ENCODE measurements around the gene SIN3A. TPM values are rescaled to one million over a fixed set of nuclear protein-coding genes. Genes with fewer than 3 reads are reported as not detected.

SIN3A gene
- total and polyA plus RNA-seq, 2 of the 4 experiments (the other 2 are of a cell fraction): 21.2 to 31.5 TPM

DNA sequence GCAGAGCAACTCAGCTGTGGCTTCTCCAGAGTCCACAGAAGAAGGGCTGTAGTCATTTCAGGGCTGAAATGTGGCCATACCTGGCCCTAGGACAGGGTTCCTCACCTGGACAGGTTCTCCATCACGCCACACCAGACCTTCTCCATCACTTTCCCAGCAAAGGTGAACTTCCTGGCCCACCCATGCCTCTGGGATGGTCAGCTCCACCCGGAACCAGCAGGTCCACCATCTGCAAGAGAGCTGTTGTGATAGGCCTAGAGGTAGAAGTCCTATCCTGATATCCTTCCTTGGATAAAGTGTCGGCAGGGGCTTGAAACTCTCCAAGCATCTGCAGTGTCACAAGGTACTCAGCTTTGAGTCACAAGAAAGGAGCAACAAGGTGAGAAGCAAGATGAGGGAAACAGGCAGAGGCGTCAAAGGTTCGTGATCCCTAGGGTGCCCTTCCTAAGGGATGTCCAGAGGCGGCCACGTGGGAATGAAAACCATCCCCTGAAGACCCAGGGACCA is 84.0 kb downstream of the SIN3A start:
- in situ Hi-C loops (cut with MboI; ENCODE audit: low sequenced_read_pairs) (no loop called here), dilution Hi-C loops (cut with HindIII; ENCODE audit: low sequenced_read_pairs, unreplicated experiment) (no loop called here), intact Hi-C loops (cut with micrococcal nuclease) (loop anchor here (5.0 kb wide), 1 partner anchor 315 kb away; no protein-coding TSS in a partner anchor)
- WGBS, 2 experiments (ENCODE audit: extremely low coverage in 2 of 2, insufficient read length in 1 of 2): 62% methylated on average over 2 of the region's 7 CpGs; no CpG with 5 or more reads in 1 of the 2 experiments
- no peak for ATAC-seq (ENCODE audit: low read depth)
- Histone ChIP-seq H2BK120ac (ENCODE audit: low read depth, low read length) (no peak overlapping the region), H3K4me2 (ENCODE audit: low read depth, low read length) (peak overlapping the region; percentile 69), H3K4ac (ENCODE audit: low read depth, low read length) (peak overlapping the region; percentile 12; the same call in 1 of the 2 replicates), H4K8ac (ENCODE audit: low read depth in 2 of 2, low read length in 2 of 2) (peak overlapping the region in 1 of 2 experiments; percentile 7; a peak in 2 of 4 replicates), H3K4me1 (ENCODE audit: control insufficient read depth, insufficient read depth, low read length) (peaks cover 4% of the 10 kb centered on the region), H3K4me3 (ENCODE audit: insufficient read depth, low read depth, low read length) (peak overlapping the region; percentile 71), H3K56ac (ENCODE audit: extremely low read depth, insufficient read depth, low read length) (0 out of 2 replicates have a peak overlapping the region, but pooled peaks have one; percentile 20), H3K79me1 (ENCODE audit: low read depth in 1 of 2, low read length in 2 of 2) (peaks cover 38 to 56% of the 10 kb centered on the region in 2 experiments), H2AFZ (replicated peaks; ENCODE audit: low read length, poor library complexity) (peak overlapping the region; percentile 93), H3K14ac (replicated peaks; ENCODE audit: low read depth, low read length) (peak overlapping the region; percentile 41; the same call in 1 of the 2 replicates), H2AK5ac (ENCODE audit: low read depth, low read length) (peak overlapping the region; percentile 95), H3K27ac (ENCODE audit: insufficient read depth, low read length) (peak overlapping the region; percentile 12; the same call in 1 of the 2 replicates), H4K91ac (ENCODE audit: insufficient read depth, low read depth, low read length) (no peak overlapping the region), H3K9me3 (ENCODE audit: control insufficient read depth, insufficient read depth, low read length) (no peaks in the 10 kb centered on the region), H3K27me3 (ENCODE audit: control insufficient read depth, insufficient read depth, low read length) (no peaks in the 10 kb centered on the region), H4K5ac (ENCODE audit: low read depth, low read length) (no peak overlapping the region), H2BK15ac (ENCODE audit: low read depth, low read length) (no peak overlapping the region), H3K36me3 (ENCODE audit: control insufficient read depth, insufficient read depth, low read length) (peaks cover 42% of the 10 kb centered on the region), H3K18ac (ENCODE audit: low read depth, low read length) (no peak overlapping the region), H3K9me1 (ENCODE audit: insufficient read depth, low read length) (peaks cover 4% of the 10 kb centered on the region; the same call in 1 of the 2 replicates), H2AK9ac (replicated peaks; ENCODE audit: low read depth, low read length, poor library complexity) (peak overlapping the region; percentile 98), H4K20me1 (ENCODE audit: insufficient read depth, low read length) (peaks cover 16% of the 10 kb centered on the region; the same call in 1 of the 2 replicates), H3K23ac (ENCODE audit: low read depth, low read length) (no peak overlapping the region), H3K9ac (ENCODE audit: low read depth, low read length) (peak overlapping the region; percentile 29; the same call in 1 of the 2 replicates), H2BK20ac (ENCODE audit: low read depth, low read length) (no peak overlapping the region), H2BK5ac (ENCODE audit: low read depth, low read length, poor library complexity, severe bottlenecking) (no peak overlapping the region)
- DNase-seq: no peak
- POLR2A ChIA-PET (ENCODE audit: unreplicated experiment): no interaction called here
- CTCF ChIA-PET: interaction anchor here (0.7 to 1.7 kb wide), 6 partner anchors 11 to 285 kb away, joined by 3 to 8 read pairs (median 4); partner anchors contain the start of gene SIN3A
- no TSS peak for BruUV-seq (replicated peaks)
- TF ChIP-seq CHD1 (IDR thresholded peaks at IDR 0.05; ENCODE audit: low read depth, low read length) (no peak), MXI1 (IDR thresholded peaks at IDR 0.05; ENCODE audit: borderline replicate concordance, low read depth, low read length) (peak; percentile 86), SMC3 (IDR thresholded peaks at IDR 0.05; ENCODE audit: low read depth, low read length) (no peak), RCOR1 (IDR thresholded peaks at IDR 0.05; ENCODE audit: insufficient replicate concordance, low read length) (no peak), FOS (IDR thresholded peaks at IDR 0.05; ENCODE audit: low read depth, low read length) (no peak), BHLHE40 (IDR thresholded peaks at IDR 0.05; ENCODE audit: low read depth, low read length) (no peak)
- TF ChIP-seq, protein P1, sequence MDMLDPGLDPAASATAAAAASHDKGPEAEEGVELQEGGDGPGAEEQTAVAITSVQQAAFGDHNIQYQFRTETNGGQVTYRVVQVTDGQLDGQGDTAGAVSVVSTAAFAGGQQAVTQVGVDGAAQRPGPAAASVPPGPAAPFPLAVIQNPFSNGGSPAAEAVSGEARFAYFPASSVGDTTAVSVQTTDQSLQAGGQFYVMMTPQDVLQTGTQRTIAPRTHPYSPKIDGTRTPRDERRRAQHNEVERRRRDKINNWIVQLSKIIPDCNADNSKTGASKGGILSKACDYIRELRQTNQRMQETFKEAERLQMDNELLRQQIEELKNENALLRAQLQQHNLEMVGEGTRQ (IDR thresholded peaks at IDR 0.05; ENCODE audit: low read depth, low read length): peak; percentile 10; the same call in 1 of the 2 replicates

All from IMR-90 (cell line).